Nephron (organoid): ENCODE results near the gene TMEM184C.

ENCODE experiments used
- H3K27ac Mint-ChIP-seq, 3 experiments: 2 replicates each; pipeline ENCODE4 v1.8.0; 2020; ENCODE audit warnings: mixed read lengths in 3 of 3, mild to moderate bottlenecking in 2 of 3, moderate library complexity in 1 of 3
- H3K27me3 Mint-ChIP-seq: 2 replicates; pipeline ENCODE4 v1.8.0; 2021; ENCODE audit warnings: low read depth, mild to moderate bottlenecking, moderate library complexity, mixed read lengths
- H3K36me3 Mint-ChIP-seq: 2 replicates; pipeline ENCODE4 v1.8.0; 2020; ENCODE audit warnings: low read depth, mixed read lengths
- H3K4me1 Mint-ChIP-seq: 2 replicates; pipeline ENCODE4 v1.8.0; 2020; ENCODE audit warnings: mixed read lengths
- H3K4me3 Mint-ChIP-seq, 3 experiments: 2 replicates each; pipeline ENCODE4 v1.8.0; 2020; ENCODE audit warnings: mild to moderate bottlenecking in 3 of 3, mixed read lengths in 3 of 3, moderate library complexity in 2 of 3
- H3K9me3 Mint-ChIP-seq: 2 replicates; pipeline ENCODE4 v1.8.0; 2020; ENCODE audit warnings: mixed read lengths
- TF ChIP-seq, protein P1 (sequence below), 3 experiments: fragments of 200-600 bp; sonication (generic); IDR thresholded peaks; one replicate each; pipeline ENCODE4 v1.5.0; 2021; ENCODE audit warnings: antibody characterized with exemption in 3 of 3; ENCODE audit not compliant: unreplicated experiment in 3 of 3

The TMEM184C gene

DNA sequence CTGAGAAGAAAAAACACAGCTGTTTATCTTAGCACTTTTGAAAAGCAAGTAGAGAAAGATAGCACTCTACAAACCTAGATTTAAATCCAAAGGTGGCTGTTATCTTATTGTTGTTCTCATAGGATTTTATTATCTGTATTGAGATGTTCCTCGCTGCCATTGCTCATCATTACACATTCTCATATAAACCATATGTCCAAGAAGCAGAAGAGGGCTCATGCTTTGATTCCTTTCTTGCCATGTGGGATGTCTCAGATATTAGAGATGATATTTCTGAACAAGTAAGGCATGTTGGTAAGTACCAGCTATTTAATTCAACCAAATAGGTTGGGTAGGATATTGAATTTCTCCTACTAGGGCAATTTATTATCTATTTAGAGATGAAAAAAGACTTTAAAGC, 16.4 kb downstream of the TMEM184C start:
- H3K36me3 Mint-ChIP-seq = peaks cover 78% of the 10 kb centered on the region
- no peak overlapping the region for H3K4me3 Mint-ChIP-seq
- H3K27me3 Mint-ChIP-seq = no peaks in the 10 kb centered on the region
- H3K9me3 Mint-ChIP-seq = peaks cover 10% of the 10 kb centered on the region
- H3K27ac Mint-ChIP-seq = no peak overlapping the region
- TF ChIP-seq, protein P1, sequence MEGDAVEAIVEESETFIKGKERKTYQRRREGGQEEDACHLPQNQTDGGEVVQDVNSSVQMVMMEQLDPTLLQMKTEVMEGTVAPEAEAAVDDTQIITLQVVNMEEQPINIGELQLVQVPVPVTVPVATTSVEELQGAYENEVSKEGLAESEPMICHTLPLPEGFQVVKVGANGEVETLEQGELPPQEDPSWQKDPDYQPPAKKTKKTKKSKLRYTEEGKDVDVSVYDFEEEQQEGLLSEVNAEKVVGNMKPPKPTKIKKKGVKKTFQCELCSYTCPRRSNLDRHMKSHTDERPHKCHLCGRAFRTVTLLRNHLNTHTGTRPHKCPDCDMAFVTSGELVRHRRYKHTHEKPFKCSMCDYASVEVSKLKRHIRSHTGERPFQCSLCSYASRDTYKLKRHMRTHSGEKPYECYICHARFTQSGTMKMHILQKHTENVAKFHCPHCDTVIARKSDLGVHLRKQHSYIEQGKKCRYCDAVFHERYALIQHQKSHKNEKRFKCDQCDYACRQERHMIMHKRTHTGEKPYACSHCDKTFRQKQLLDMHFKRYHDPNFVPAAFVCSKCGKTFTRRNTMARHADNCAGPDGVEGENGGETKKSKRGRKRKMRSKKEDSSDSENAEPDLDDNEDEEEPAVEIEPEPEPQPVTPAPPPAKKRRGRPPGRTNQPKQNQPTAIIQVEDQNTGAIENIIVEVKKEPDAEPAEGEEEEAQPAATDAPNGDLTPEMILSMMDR (IDR thresholded peaks at IDR 0.05; ENCODE audit: unreplicated experiment in 3 of 3) = no peak
- no peaks in the 10 kb centered on the region for H3K4me1 Mint-ChIP-seq

DNA sequence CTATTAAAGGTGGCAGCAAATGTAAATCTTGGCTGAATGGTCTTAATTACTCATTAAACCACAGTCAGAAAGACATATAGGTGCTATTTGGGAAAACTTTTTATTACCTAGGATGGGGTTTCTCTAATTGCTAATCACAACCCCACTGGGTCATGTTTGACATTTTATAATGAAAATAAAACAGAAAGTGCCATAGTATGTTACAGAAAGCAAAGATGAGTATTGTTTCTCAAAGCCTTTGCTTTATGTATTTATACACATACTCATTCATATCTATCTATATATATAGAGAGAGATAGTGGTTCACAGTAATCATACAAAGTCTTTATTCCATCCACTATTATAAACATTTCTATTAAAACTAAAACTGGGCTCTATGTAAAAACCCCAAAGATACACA, 18.2 kb downstream of the TMEM184C start:
- TF ChIP-seq, protein P1 (IDR thresholded peaks at IDR 0.05; ENCODE audit: unreplicated experiment in 3 of 3) = no peak
- H3K4me3 Mint-ChIP-seq = no peak overlapping the region
- peaks cover 87% of the 10 kb centered on the region for H3K36me3 Mint-ChIP-seq
- no peaks in the 10 kb centered on the region for H3K4me1 Mint-ChIP-seq
- no peak overlapping the region for H3K27ac Mint-ChIP-seq
- H3K9me3 Mint-ChIP-seq = peaks cover 10% of the 10 kb centered on the region
- H3K27me3 Mint-ChIP-seq = no peaks in the 10 kb centered on the region

DNA sequence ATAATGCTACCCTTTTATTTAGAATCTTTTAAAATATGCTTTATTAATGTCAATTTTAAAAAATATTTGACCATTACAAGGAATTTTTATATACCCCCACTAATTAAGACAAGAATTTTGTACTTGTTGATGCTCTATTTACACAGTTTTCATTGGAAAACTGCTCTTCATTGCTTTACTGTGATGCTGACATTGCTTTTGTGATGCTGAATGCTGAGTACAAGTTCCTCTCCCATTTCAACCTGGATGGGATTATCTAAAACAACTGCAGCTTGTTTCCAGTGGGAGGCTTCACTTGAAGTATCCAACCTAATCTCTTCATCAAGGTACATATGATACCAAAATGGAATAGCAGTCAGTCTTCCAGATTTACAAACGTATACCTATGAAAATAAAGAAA, 21.2 kb downstream of the TMEM184C start:
- Mint-ChIP-seq H3K27ac (no peak overlapping the region), H3K4me1 (no peaks in the 10 kb centered on the region), H3K9me3 (peaks cover 10% of the 10 kb centered on the region), H3K27me3 (no peaks in the 10 kb centered on the region), H3K36me3 (peaks cover 81% of the 10 kb centered on the region), H3K4me3 (no peak overlapping the region)
- TF ChIP-seq, protein P1 (IDR thresholded peaks at IDR 0.05; ENCODE audit: unreplicated experiment in 3 of 3) = no peak

DNA sequence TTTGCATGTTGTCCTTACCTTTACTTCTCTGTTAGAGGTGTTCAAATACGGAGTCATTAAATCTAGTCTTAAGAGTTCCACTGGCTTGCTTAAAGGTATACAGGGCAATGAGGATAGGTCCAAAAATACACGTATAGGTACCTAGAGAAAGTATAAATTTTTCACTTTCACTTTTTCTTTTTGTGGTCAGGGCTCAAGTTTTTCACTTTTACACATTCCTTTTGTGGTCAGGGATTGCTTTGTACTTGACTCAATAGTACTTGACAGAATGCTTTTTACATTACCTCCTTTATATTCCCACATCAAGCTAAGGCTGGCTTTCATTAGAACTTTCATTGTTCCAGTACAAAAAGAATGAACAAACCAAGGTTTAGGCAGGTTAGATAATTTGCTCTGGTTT, 21.7 kb downstream of the TMEM184C start:
- TF ChIP-seq, protein P1 (IDR thresholded peaks at IDR 0.05; ENCODE audit: unreplicated experiment in 3 of 3) = no peak
- no peaks in the 10 kb centered on the region for H3K4me1 Mint-ChIP-seq
- no peak overlapping the region for H3K27ac Mint-ChIP-seq
- H3K27me3 Mint-ChIP-seq = no peaks in the 10 kb centered on the region
- no peak overlapping the region for H3K4me3 Mint-ChIP-seq
- peaks cover 75% of the 10 kb centered on the region for H3K36me3 Mint-ChIP-seq
- H3K9me3 Mint-ChIP-seq = peaks cover 10% of the 10 kb centered on the region

DNA sequence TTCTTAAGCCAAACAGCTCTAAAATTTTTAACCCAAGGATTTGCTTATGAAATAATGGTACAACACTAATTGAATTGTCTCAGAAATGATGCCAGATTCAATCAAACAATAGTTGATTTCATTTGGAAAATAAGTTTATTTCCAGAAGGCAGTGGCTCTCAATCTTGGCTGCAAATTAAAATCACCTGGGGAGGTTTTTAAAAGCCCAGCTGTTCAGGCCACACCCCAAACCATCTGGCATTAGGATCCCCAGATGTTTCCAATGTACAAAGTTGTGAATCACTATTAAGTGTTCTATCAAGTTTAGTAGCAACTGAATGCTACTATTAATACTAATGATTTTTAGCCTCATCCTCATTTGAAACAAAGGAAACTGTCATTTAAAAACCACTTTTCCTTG, 22.2 kb downstream of the TMEM184C start:
- no peak overlapping the region for H3K4me3 Mint-ChIP-seq
- TF ChIP-seq, protein P1 (IDR thresholded peaks at IDR 0.05; ENCODE audit: unreplicated experiment in 3 of 3) = no peak
- no peaks in the 10 kb centered on the region for H3K27me3 Mint-ChIP-seq
- H3K9me3 Mint-ChIP-seq = peaks cover 10% of the 10 kb centered on the region
- H3K27ac Mint-ChIP-seq = no peak overlapping the region
- peaks cover 71% of the 10 kb centered on the region for H3K36me3 Mint-ChIP-seq
- no peaks in the 10 kb centered on the region for H3K4me1 Mint-ChIP-seq

DNA sequence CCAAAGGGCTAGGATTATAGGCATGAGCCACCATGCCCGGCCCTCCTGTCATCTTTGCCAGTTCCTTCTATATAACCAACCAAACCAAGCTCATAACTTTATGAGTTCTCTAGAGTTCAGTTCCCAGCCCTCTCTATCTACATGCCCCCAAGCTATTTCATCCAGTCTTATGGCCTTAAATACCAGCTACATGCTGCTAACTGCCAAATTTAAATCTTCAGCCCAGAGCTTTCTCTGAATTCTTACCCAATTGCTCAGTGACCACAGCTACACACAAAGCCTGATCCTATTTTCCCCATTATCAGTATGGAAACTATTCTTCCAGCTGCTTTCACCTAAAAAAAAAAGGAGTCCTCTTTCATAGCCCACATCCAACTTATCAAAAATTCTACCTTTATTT, 23.1 kb downstream of the TMEM184C start:
- Mint-ChIP-seq H3K4me3 (no peak overlapping the region), H3K9me3 (peaks cover 10% of the 10 kb centered on the region), H3K27me3 (no peaks in the 10 kb centered on the region), H3K4me1 (no peaks in the 10 kb centered on the region), H3K36me3 (peaks cover 65% of the 10 kb centered on the region), H3K27ac (no peak overlapping the region)
- TF ChIP-seq, protein P1 (IDR thresholded peaks at IDR 0.05; ENCODE audit: unreplicated experiment in 3 of 3) = no peak
